ENCODE results near the gene RGS16. TPM values are rescaled to one million over a fixed set of nuclear protein-coding genes. Genes with fewer than 3 reads are reported as not detected.
A peak's percentile ranks its signal among the peaks of the same experiment; 100 is the strongest.

RGS16 gene
- total and polyA plus RNA-seq, 9 of the 15 experiments (the other 6 are each of a cell fraction or from before 2014, with no cell fraction given), result 0.07 to 0.55 (median 0.36) TPM

DNA sequence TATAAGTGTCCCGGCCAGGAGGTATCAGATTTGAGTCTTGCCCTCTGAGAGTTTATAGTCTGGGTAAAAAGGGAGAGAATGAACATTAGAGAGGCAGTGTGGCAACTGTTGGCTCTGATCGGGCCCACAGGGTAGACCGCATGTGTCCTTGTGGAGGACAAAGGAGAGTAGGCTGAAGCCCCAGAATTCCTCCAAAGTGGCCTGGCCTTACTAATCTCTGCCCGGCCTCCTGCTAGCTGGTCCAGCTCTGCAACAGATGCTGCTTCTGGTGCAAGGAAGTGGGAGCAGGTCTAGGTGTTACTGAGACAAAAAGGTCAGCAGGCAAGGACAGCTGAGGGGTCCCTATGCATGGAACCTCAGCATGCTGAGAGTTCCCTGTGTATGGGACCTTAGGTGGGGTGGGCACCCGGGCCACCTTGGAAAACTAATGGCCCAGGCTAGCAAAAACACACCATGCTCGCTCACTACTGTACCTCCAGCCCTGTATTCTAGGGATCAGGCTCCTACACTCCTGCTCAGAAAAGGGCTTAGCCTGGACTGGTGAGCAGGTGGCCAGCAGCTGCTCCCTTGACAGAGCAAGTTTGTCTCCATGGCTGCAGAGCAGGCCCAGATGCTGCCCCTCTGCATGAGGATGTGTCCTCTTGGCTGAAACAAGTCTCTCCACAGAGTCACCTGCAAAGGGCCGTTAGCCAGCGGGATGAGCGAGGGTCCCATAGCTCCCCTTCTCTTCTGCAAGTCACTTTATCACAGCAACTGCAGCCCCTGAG lies 30.3 kb upstream of the RGS16 start:
- no peak for FAIRE-seq
- no peaks in the 10 kb centered on the region for H3K36me3 ChIP-seq (ENCODE audit: control insufficient read depth, insufficient read depth, low read length)
- CTCF ChIA-PET (ENCODE audit: low intra/inter-chr PET ratio), result no interaction called here
- TF ChIP-seq, protein P1, sequence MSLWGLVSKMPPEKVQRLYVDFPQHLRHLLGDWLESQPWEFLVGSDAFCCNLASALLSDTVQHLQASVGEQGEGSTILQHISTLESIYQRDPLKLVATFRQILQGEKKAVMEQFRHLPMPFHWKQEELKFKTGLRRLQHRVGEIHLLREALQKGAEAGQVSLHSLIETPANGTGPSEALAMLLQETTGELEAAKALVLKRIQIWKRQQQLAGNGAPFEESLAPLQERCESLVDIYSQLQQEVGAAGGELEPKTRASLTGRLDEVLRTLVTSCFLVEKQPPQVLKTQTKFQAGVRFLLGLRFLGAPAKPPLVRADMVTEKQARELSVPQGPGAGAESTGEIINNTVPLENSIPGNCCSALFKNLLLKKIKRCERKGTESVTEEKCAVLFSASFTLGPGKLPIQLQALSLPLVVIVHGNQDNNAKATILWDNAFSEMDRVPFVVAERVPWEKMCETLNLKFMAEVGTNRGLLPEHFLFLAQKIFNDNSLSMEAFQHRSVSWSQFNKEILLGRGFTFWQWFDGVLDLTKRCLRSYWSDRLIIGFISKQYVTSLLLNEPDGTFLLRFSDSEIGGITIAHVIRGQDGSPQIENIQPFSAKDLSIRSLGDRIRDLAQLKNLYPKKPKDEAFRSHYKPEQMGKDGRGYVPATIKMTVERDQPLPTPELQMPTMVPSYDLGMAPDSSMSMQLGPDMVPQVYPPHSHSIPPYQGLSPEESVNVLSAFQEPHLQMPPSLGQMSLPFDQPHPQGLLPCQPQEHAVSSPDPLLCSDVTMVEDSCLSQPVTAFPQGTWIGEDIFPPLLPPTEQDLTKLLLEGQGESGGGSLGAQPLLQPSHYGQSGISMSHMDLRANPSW (CRISPR knock-in tag; IDR thresholded peaks at IDR 0.05), result no peak
- TF ChIP-seq ZBED1 (IDR thresholded peaks at IDR 0.05) (no peak), DMBX1 (CRISPR knock-in tag; IDR thresholded peaks at IDR 0.05; ENCODE audit: borderline replicate concordance) (no peak), WHSC1 (IDR thresholded peaks at IDR 0.05; ENCODE audit: low read length) (no peak)
- TF ChIP-seq, protein P2, sequence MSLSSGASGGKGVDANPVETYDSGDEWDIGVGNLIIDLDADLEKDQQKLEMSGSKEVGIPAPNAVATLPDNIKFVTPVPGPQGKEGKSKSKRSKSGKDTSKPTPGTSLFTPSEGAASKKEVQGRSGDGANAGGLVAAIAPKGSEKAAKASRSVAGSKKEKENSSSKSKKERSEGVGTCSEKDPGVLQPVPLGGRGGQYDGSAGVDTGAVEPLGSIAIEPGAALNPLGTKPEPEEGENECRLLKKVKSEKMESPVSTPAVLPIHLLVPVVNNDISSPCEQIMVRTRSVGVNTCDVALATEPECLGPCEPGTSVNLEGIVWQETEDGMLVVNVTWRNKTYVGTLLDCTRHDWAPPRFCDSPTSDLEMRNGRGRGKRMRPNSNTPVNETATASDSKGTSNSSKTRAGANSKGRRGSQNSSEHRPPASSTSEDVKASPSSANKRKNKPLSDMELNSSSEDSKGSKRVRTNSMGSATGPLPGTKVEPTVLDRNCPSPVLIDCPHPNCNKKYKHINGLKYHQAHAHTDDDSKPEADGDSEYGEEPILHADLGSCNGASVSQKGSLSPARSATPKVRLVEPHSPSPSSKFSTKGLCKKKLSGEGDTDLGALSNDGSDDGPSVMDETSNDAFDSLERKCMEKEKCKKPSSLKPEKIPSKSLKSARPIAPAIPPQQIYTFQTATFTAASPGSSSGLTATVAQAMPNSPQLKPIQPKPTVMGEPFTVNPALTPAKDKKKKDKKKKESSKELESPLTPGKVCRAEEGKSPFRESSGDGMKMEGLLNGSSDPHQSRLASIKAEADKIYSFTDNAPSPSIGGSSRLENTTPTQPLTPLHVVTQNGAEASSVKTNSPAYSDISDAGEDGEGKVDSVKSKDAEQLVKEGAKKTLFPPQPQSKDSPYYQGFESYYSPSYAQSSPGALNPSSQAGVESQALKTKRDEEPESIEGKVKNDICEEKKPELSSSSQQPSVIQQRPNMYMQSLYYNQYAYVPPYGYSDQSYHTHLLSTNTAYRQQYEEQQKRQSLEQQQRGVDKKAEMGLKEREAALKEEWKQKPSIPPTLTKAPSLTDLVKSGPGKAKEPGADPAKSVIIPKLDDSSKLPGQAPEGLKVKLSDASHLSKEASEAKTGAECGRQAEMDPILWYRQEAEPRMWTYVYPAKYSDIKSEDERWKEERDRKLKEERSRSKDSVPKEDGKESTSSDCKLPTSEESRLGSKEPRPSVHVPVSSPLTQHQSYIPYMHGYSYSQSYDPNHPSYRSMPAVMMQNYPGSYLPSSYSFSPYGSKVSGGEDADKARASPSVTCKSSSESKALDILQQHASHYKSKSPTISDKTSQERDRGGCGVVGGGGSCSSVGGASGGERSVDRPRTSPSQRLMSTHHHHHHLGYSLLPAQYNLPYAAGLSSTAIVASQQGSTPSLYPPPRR (CRISPR knock-in tag; IDR thresholded peaks at IDR 0.05; ENCODE audit: borderline replicate concordance), result no peak
- TF ChIP-seq, protein P3, sequence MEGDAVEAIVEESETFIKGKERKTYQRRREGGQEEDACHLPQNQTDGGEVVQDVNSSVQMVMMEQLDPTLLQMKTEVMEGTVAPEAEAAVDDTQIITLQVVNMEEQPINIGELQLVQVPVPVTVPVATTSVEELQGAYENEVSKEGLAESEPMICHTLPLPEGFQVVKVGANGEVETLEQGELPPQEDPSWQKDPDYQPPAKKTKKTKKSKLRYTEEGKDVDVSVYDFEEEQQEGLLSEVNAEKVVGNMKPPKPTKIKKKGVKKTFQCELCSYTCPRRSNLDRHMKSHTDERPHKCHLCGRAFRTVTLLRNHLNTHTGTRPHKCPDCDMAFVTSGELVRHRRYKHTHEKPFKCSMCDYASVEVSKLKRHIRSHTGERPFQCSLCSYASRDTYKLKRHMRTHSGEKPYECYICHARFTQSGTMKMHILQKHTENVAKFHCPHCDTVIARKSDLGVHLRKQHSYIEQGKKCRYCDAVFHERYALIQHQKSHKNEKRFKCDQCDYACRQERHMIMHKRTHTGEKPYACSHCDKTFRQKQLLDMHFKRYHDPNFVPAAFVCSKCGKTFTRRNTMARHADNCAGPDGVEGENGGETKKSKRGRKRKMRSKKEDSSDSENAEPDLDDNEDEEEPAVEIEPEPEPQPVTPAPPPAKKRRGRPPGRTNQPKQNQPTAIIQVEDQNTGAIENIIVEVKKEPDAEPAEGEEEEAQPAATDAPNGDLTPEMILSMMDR (IDR thresholded peaks at IDR 0.05 in 2 of 3, conservative IDR thresholded peaks at IDR 0.05 in 1 of 3; ENCODE audit: insufficient read depth in 2 of 3, low read depth in 1 of 3, low read length in 3 of 3), result no peak
- TF ChIP-seq, protein P4, sequence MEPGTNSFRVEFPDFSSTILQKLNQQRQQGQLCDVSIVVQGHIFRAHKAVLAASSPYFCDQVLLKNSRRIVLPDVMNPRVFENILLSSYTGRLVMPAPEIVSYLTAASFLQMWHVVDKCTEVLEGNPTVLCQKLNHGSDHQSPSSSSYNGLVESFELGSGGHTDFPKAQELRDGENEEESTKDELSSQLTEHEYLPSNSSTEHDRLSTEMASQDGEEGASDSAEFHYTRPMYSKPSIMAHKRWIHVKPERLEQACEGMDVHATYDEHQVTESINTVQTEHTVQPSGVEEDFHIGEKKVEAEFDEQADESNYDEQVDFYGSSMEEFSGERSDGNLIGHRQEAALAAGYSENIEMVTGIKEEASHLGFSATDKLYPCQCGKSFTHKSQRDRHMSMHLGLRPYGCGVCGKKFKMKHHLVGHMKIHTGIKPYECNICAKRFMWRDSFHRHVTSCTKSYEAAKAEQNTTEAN (CRISPR knock-in tag; IDR thresholded peaks at IDR 0.05), result no peak
- TF ChIP-seq, protein P5, sequence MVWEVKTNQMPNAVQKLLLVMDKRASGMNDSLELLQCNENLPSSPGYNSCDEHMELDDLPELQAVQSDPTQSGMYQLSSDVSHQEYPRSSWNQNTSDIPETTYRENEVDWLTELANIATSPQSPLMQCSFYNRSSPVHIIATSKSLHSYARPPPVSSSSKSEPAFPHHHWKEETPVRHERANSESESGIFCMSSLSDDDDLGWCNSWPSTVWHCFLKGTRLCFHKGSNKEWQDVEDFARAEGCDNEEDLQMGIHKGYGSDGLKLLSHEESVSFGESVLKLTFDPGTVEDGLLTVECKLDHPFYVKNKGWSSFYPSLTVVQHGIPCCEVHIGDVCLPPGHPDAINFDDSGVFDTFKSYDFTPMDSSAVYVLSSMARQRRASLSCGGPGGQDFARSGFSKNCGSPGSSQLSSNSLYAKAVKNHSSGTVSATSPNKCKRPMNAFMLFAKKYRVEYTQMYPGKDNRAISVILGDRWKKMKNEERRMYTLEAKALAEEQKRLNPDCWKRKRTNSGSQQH (CRISPR knock-in tag; IDR thresholded peaks at IDR 0.05), result no peak

More for the DNA sequence above, 30.3 kb upstream of the RGS16 start:
- Histone ChIP-seq H3K79me2 (ENCODE audit: control insufficient read depth, insufficient read depth, low read length) (no peaks in the 10 kb centered on the region), H2AFZ (ENCODE audit: low read depth, low read length) (no peak overlapping the region), H3K27ac (ENCODE audit: extremely low read depth, low read depth, low read length) (no peak overlapping the region), H3K4me2 (ENCODE audit: insufficient read depth, low read length) (no peak overlapping the region), H3K9me3 (replicated peaks; ENCODE audit: control insufficient read depth, insufficient read depth, low read depth, low read length) (no peaks in the 10 kb centered on the region), H3K27me3 (ENCODE audit: control insufficient read depth in 2 of 2, insufficient read depth in 2 of 2, low read length in 2 of 2) (peaks cover 40 to 44% of the 10 kb centered on the region in 2 experiments; a peak in 4 of 5 replicates), H3K4me1 (replicated peaks in 1 of 2; ENCODE audit: control insufficient read depth in 2 of 2, insufficient read depth in 2 of 2, low read length in 2 of 2) (no peaks in the 10 kb centered on the region; a peak in 1 of 5 replicates), H4K20me1 (replicated peaks; ENCODE audit: control insufficient read depth, insufficient read depth, low read length) (no peaks in the 10 kb centered on the region), H3K4me3 (no peak overlapping the region), H3K9me1 (ENCODE audit: control insufficient read depth, insufficient read depth, low read length) (no peaks in the 10 kb centered on the region), H3K9ac (ENCODE audit: insufficient read depth in 1 of 2, low read depth in 2 of 2, low read length in 2 of 2) (no peak overlapping the region)
- 2% methylated on average over 9 of the region's 9 CpGs for WGBS (ENCODE audit: insufficient coverage, low coverage, missing lambda C conversion rate)
- intact Hi-C loops (cut with micrococcal nuclease) (no loop called here), in situ Hi-C loops (cut with MboI) (no loop called here)
- no peak for DNase-seq (ENCODE audit: extremely low read depth in 1 of 4, low spot score in 3 of 4)
- POLR2A ChIA-PET, result interaction anchor here (0.9 to 1.0 kb wide), 2 partner anchors 32 to 52 kb away, joined by 3 to 4 read pairs; no protein-coding TSS in a partner anchor
- no TSS peak for BruUV-seq (replicated peaks)
- ATAC-seq, result peak; percentile 33; the same call in 2 of the 3 replicates

Data from K562 (cell line).